ENCODE results near the gene SLC26A6.

- TF ChIP-seq CTCF (IDR thresholded peaks at IDR 0.05) (no peak), EZH2 (IDR thresholded peaks at IDR 0.05; ENCODE audit: borderline replicate concordance, insufficient read depth, low read depth, low read length, poor library complexity, severe bottlenecking) (no peak)
Measured at GRCh38 chr3:48612309-48612708, 23.0 kb downstream of the SLC26A6 start.

Data from B cell (primary cell).